PC-9 (cell line): ENCODE measurements around the gene R3HCC1L.

Experiments used
- CTCF ChIP-seq: fragments of 200-600 bp; sonication (generic); conservative IDR thresholded peaks from 2 replicates; pipeline ENCODE4 v1.6.1; 2017; ENCODE audit warnings: mixed run types, antibody characterized with exemption, mild to moderate bottlenecking, moderate library complexity
- EZH2 ChIP-seq: fragments of 200-600 bp; sonication (generic); IDR thresholded peaks from 2 replicates; pipeline ENCODE4 v1.8.0; 2017; ENCODE audit warnings: antibody characterized with exemption, low read depth

- TF ChIP-seq CTCF (no peak), EZH2 (no peak)
Observed at GRCh38 chr10:98273057-98273850, 138.8 kb downstream of the R3HCC1L start.
